ENCODE measurements around the gene VIM. TPM values are rescaled to one million over a fixed set of nuclear protein-coding genes. Genes with fewer than 3 reads are reported as not detected.

VIM gene
- total RNA-seq, 2 experiments from 2014 or later = 590 to 602 TPM

- ATAC-seq (no peak), DNase-seq (no peak)
- intact Hi-C loops (cut with micrococcal nuclease) = loop anchor here (10.0 kb wide), 1 partner anchor 408 kb away; the partner anchor contains the start of gene STAM
- Mint-ChIP-seq H3K9me3 (no peaks in the 10 kb centered on the region), H3K27me3 (no peaks in the 10 kb centered on the region), H3K27ac (peak overlapping the region; percentile 43), H3K36me3 (ENCODE audit: low read depth) (peaks cover 49% of the 10 kb centered on the region), H3K4me3 (no peak overlapping the region), H3K4me1 (ENCODE audit: low read depth) (peaks cover 41% of the 10 kb centered on the region)
- POLR2A ChIA-PET = no interaction called here
- CTCF ChIA-PET = interaction anchor here (0.7 to 2.0 kb wide), 2 partner anchors 30 to 35 kb away, joined by 3 to 6 read pairs; partner anchors contain the start of gene TRDMT1
- TF ChIP-seq CTCF (IDR thresholded peaks at IDR 0.05) = no peak
Measured at GRCh38 chr10:17236468-17237148, 8.6 kb downstream of the VIM start.

- CTCF ChIA-PET = interaction anchor here (0.7 to 2.0 kb wide), 2 partner anchors 31 to 36 kb away, joined by 3 to 6 read pairs; partner anchors contain the start of gene TRDMT1
- H3K27me3 Mint-ChIP-seq = no peaks in the 10 kb centered on the region
- H3K27ac Mint-ChIP-seq = no peak overlapping the region
- H3K4me1 Mint-ChIP-seq (ENCODE audit: low read depth) = peaks cover 41% of the 10 kb centered on the region
- intact Hi-C loops (cut with micrococcal nuclease) = loop anchor here (10.0 kb wide), 1 partner anchor 408 kb away; the partner anchor contains the start of gene STAM
- no peak overlapping the region for H3K4me3 Mint-ChIP-seq
- peaks cover 43% of the 10 kb centered on the region for H3K36me3 Mint-ChIP-seq (ENCODE audit: low read depth)
- POLR2A ChIA-PET = interaction anchor here (0.6 kb wide), 1 partner anchor 148 kb away, joined by 4 read pairs; no protein-coding TSS in a partner anchor
- TF ChIP-seq CTCF (IDR thresholded peaks at IDR 0.05) = no peak
- H3K9me3 Mint-ChIP-seq = no peaks in the 10 kb centered on the region
- ATAC-seq (no peak), DNase-seq (no peak)
Measured at GRCh38 chr10:17237149-17237527, 9.1 kb downstream of the VIM start.

GRCh38 chr10:17237915-17238444 lies 9.9 kb downstream of the VIM start:
- Mint-ChIP-seq H3K27me3 (no peaks in the 10 kb centered on the region), H3K36me3 (ENCODE audit: low read depth) (peaks cover 38% of the 10 kb centered on the region), H3K4me3 (no peak overlapping the region), H3K9me3 (no peaks in the 10 kb centered on the region), H3K27ac (no peak overlapping the region), H3K4me1 (ENCODE audit: low read depth) (peaks cover 35% of the 10 kb centered on the region)
- CTCF ChIA-PET = interaction anchor here (1.2 to 2.0 kb wide), 2 partner anchors 20 to 36 kb away, joined by 3 to 6 read pairs; partner anchors contain the start of gene TRDMT1
- DNase-seq (no peak), ATAC-seq (no peak)
- no peak for TF ChIP-seq CTCF (IDR thresholded peaks at IDR 0.05)
- POLR2A ChIA-PET = interaction anchor here (0.6 to 1.2 kb wide), 7 partner anchors 11 to 290 kb away, joined by 3 to 5 read pairs (median 3); partner anchors contain the start of gene TRDMT1
- intact Hi-C loops (cut with micrococcal nuclease) = loop anchor here (10.0 kb wide), 1 partner anchor 407 kb away; the partner anchor contains the start of gene STAM

GRCh38 chr10:17238445-17239291 lies 10.6 kb downstream of the VIM start:
- no peak for TF ChIP-seq CTCF (IDR thresholded peaks at IDR 0.05)
- intact Hi-C loops (cut with micrococcal nuclease) = loop anchor here (10.0 kb wide), 1 partner anchor 406 kb away; the partner anchor contains the start of gene STAM

More at GRCh38 chr10:17238445-17239291, 10.6 kb downstream of the VIM start:
- DNase-seq (no peak), ATAC-seq (no peak)
- CTCF ChIA-PET = interaction anchor here (1.2 to 2.0 kb wide), 2 partner anchors 19 to 37 kb away, joined by 3 to 6 read pairs; partner anchors contain the start of gene TRDMT1
- POLR2A ChIA-PET = interaction anchor here (0.9 to 1.2 kb wide), 6 partner anchors 12 to 291 kb away, joined by 3 to 5 read pairs (median 3); partner anchors contain the start of gene TRDMT1
- H3K4me1 Mint-ChIP-seq (ENCODE audit: low read depth) = peaks cover 32% of the 10 kb centered on the region
- H3K9me3 Mint-ChIP-seq = no peaks in the 10 kb centered on the region
- no peak overlapping the region for H3K4me3 Mint-ChIP-seq
- H3K36me3 Mint-ChIP-seq (ENCODE audit: low read depth) = peaks cover 33% of the 10 kb centered on the region
- no peaks in the 10 kb centered on the region for H3K27me3 Mint-ChIP-seq
- H3K27ac Mint-ChIP-seq = peak overlapping the region; percentile 14

Measured in activated CD8-positive, alpha-beta T cell treated with anti-CD3 and anti-CD28 coated beads for 36 hours (primary cell).